GM23338 (cell line): Measurements from ENCODE around the gene UBE2E2.

Experiments used
- CREB1 ChIP-seq: fragments of 250-450 bp; sonication (Bioruptor Pico); IDR thresholded peaks from 2 replicates; pipeline ENCODE4 v1.5.0; 2020; ENCODE audit warnings: low read depth, mild to moderate bottlenecking, moderate library complexity
- CTCF ChIP-seq, 2 experiments: fragments of 200-600 bp in 1 of 2; sonication (generic) in 1 of 2; conservative IDR thresholded peaks; 2 replicates each; pipeline versions ENCODE4 v1.5.1 to v1.6.1; 2016 to 2017; ENCODE audit warnings: antibody characterized with exemption in 2 of 2, low read depth in 2 of 2, mild to moderate bottlenecking in 2 of 2, moderate library complexity in 1 of 2
- EZH2 ChIP-seq: fragments of 200-600 bp; sonication (generic); IDR thresholded peaks from one replicate; pipeline ENCODE4 v1.8.0; 2017; ENCODE audit warnings: antibody characterized with exemption, mild to moderate bottlenecking, low read depth; ENCODE audit not compliant: unreplicated experiment
- EZH2phosphoT487 ChIP-seq: fragments of 200-600 bp; sonication (generic); IDR thresholded peaks from one replicate; pipeline ENCODE4 v1.8.1; 2018; ENCODE audit warnings: antibody characterized with exemption; ENCODE audit not compliant: unreplicated experiment
- JUNB ChIP-seq: IDR thresholded peaks from one replicate; pipeline ENCODE4 v1.6.1; 2016; ENCODE audit warnings: antibody characterized with exemption; ENCODE audit not compliant: unreplicated experiment
- NANOG ChIP-seq: IDR thresholded peaks from 2 replicates; pipeline ENCODE4 v1.6.1; 2016; ENCODE audit warnings: antibody characterized with exemption, borderline replicate concordance
- POLR2AphosphoS5 ChIP-seq: IDR thresholded peaks from 2 replicates; pipeline ENCODE4 v1.6.1; 2016; ENCODE audit warnings: antibody characterized with exemption, low read depth
- ZNF331 ChIP-seq: fragments of 250-450 bp; sonication (Bioruptor Pico); IDR thresholded peaks from 2 replicates; pipeline ENCODE4 v1.5.0; 2020; ENCODE audit warnings: low read depth, mild to moderate bottlenecking, moderate library complexity
- TF ChIP-seq, protein P1 (sequence below): IDR thresholded peaks from one replicate; pipeline ENCODE4 v1.6.1; 2018; ENCODE audit warnings: antibody characterized with exemption; ENCODE audit not compliant: unreplicated experiment

- TF ChIP-seq CTCF (conservative IDR thresholded peaks at IDR 0.05; ENCODE audit: low read depth in 2 of 2) = no peak
- TF ChIP-seq, protein P1, sequence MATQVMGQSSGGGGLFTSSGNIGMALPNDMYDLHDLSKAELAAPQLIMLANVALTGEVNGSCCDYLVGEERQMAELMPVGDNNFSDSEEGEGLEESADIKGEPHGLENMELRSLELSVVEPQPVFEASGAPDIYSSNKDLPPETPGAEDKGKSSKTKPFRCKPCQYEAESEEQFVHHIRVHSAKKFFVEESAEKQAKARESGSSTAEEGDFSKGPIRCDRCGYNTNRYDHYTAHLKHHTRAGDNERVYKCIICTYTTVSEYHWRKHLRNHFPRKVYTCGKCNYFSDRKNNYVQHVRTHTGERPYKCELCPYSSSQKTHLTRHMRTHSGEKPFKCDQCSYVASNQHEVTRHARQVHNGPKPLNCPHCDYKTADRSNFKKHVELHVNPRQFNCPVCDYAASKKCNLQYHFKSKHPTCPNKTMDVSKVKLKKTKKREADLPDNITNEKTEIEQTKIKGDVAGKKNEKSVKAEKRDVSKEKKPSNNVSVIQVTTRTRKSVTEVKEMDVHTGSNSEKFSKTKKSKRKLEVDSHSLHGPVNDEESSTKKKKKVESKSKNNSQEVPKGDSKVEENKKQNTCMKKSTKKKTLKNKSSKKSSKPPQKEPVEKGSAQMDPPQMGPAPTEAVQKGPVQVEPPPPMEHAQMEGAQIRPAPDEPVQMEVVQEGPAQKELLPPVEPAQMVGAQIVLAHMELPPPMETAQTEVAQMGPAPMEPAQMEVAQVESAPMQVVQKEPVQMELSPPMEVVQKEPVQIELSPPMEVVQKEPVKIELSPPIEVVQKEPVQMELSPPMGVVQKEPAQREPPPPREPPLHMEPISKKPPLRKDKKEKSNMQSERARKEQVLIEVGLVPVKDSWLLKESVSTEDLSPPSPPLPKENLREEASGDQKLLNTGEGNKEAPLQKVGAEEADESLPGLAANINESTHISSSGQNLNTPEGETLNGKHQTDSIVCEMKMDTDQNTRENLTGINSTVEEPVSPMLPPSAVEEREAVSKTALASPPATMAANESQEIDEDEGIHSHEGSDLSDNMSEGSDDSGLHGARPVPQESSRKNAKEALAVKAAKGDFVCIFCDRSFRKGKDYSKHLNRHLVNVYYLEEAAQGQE = no peak
- TF ChIP-seq POLR2AphosphoS5 = no peak
- TF ChIP-seq NANOG = no peak
- TF ChIP-seq EZH2phosphoT487 = no peak
- no peak for TF ChIP-seq CREB1
- no peak for TF ChIP-seq ZNF331
- no peak for TF ChIP-seq EZH2
- no peak for TF ChIP-seq JUNB
Measured at GRCh38 chr3:23277688-23278087, 74.6 kb downstream of the UBE2E2 start.
